ENCODE results near the gene AADAC.
"Not testable (repeated sequence)": the region's sequence is repeated elsewhere in the genome, so short reads cannot be mapped to it uniquely, and the experiment has no call there.

AADAC gene, protein sequence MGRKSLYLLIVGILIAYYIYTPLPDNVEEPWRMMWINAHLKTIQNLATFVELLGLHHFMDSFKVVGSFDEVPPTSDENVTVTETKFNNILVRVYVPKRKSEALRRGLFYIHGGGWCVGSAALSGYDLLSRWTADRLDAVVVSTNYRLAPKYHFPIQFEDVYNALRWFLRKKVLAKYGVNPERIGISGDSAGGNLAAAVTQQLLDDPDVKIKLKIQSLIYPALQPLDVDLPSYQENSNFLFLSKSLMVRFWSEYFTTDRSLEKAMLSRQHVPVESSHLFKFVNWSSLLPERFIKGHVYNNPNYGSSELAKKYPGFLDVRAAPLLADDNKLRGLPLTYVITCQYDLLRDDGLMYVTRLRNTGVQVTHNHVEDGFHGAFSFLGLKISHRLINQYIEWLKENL

DNA sequence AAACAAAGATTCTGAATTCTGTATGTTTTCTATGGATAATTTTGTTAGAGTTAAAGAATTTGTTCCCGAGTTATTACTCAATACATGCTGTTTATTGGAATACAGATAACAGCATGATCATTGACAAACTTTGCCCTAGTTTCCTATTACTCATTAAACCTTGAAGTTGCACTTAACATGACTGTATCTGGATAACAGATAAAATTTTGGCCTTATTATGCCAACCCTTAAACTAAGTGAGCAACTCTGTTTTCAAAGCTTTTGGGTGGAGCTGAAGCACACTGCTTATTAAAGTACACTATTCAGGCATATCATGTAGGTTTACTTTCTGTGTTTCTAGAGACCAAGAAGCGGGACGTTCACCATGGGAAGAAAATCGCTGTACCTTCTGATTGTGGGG is at the start of gene AADAC:
Gene AADAC (plus strand): TSS at position 318 of the 400 bp plus-strand sequence. CDS start 47 bp downstream, at position 365.
- Histone ChIP-seq H3K4me3 (ENCODE audit: low read depth in 1 of 2, low read length in 2 of 2) (no peak within 1 kb of the TSS), H3K4me1 (ENCODE audit: insufficient read depth, low read length) (peaks cover 41% of the 10 kb centered on the region), H3K27ac (ENCODE audit: low read length) (no peak within 1 kb of the TSS), H2AFZ (ENCODE audit: low read depth, low read length) (no peak within 1 kb of the TSS), H3K27me3 (ENCODE audit: insufficient read depth, low read length, poor library complexity) (no peaks in the 10 kb centered on the region), H3K9me3 (ENCODE audit: insufficient read depth, low read length, severe bottlenecking) (peaks cover 16% of the 10 kb centered on the region), H3K9ac (ENCODE audit: low read depth, low read length) (no peak within 1 kb of the TSS), H3K36me3 (ENCODE audit: insufficient read depth, low read length) (no peaks in the 10 kb centered on the region), H3K79me2 (ENCODE audit: insufficient read depth, low read length) (no peaks in the 10 kb centered on the region), H3K4me2 (ENCODE audit: insufficient read depth, low read length) (no peak within 1 kb of the TSS), H4K20me1 (ENCODE audit: insufficient read depth, low read length) (no peaks in the 10 kb centered on the region)
- DNase-seq (no peak), ATAC-seq (ENCODE audit: insufficient read depth, low read depth) (no peak)
- TF ChIP-seq, protein P1, sequence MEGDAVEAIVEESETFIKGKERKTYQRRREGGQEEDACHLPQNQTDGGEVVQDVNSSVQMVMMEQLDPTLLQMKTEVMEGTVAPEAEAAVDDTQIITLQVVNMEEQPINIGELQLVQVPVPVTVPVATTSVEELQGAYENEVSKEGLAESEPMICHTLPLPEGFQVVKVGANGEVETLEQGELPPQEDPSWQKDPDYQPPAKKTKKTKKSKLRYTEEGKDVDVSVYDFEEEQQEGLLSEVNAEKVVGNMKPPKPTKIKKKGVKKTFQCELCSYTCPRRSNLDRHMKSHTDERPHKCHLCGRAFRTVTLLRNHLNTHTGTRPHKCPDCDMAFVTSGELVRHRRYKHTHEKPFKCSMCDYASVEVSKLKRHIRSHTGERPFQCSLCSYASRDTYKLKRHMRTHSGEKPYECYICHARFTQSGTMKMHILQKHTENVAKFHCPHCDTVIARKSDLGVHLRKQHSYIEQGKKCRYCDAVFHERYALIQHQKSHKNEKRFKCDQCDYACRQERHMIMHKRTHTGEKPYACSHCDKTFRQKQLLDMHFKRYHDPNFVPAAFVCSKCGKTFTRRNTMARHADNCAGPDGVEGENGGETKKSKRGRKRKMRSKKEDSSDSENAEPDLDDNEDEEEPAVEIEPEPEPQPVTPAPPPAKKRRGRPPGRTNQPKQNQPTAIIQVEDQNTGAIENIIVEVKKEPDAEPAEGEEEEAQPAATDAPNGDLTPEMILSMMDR (IDR thresholded peaks at IDR 0.05; ENCODE audit: borderline replicate concordance, extremely low read depth, low read length, poor library complexity, severe bottlenecking) = no peak

DNA sequence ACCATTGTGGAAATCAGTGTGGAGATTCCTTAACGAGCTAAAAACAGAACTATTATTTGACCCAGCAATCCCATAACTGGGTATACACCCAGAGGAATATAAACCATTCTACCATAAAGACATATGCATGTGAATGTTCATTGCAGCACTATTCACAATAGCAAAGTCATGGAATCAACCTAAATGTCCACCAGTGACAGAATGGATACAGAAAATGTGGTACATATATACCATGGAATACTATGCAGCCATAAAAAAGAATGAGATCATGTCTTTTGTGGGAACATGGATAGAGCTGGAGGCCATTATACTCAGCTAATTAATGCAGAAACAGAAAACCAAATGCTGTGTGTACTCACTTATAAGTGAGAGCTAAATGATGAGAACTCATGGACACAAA is 49.2 kb upstream of the AADAC start:
- not testable (repeated sequence) for H3K9me3 ChIP-seq (ENCODE audit: insufficient read depth, low read length, severe bottlenecking); H2AFZ ChIP-seq (ENCODE audit: low read depth, low read length); H3K27ac ChIP-seq (ENCODE audit: low read length); H3K79me2 ChIP-seq (ENCODE audit: insufficient read depth, low read length); H3K36me3 ChIP-seq (ENCODE audit: insufficient read depth, low read length); H3K9ac ChIP-seq (ENCODE audit: low read depth, low read length); H3K4me1 ChIP-seq (ENCODE audit: insufficient read depth, low read length); H3K4me3 ChIP-seq (ENCODE audit: low read depth in 1 of 2, low read length in 2 of 2); H3K27me3 ChIP-seq (ENCODE audit: insufficient read depth, low read length, poor library complexity); H3K4me2 ChIP-seq (ENCODE audit: insufficient read depth, low read length); DNase-seq; ATAC-seq (ENCODE audit: insufficient read depth, low read depth); H4K20me1 ChIP-seq (ENCODE audit: insufficient read depth, low read length)

DNA sequence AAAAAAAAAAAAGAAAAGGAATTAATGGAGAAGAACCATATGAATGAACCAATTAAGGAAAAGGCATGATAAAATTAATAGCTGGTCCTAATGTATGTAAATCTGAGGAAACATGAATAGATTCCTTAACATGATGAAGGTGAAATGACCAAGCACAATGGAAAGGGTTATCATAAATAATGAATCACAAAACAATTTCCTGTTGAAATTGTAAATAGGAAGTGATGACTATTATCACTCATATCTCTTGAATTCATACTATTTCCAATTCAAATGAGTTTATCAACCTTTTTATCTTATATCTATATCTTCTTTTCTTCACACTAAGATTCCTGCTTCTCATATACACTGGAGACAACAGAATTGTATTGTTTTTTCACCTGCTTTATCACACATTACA is 48.2 kb upstream of the AADAC start:
- Histone ChIP-seq H3K4me3 (ENCODE audit: low read depth in 1 of 2, low read length in 2 of 2) (no peak overlapping the region), H3K79me2 (ENCODE audit: insufficient read depth, low read length) (no peaks in the 10 kb centered on the region), H3K9ac (ENCODE audit: low read depth, low read length) (no peak overlapping the region), H3K27ac (ENCODE audit: low read length) (no peak overlapping the region), H3K4me1 (ENCODE audit: insufficient read depth, low read length) (peaks cover 4% of the 10 kb centered on the region; the same call in 1 of the 2 replicates), H3K9me3 (ENCODE audit: insufficient read depth, low read length, severe bottlenecking) (no peaks in the 10 kb centered on the region), H2AFZ (ENCODE audit: low read depth, low read length) (no peak overlapping the region), H4K20me1 (ENCODE audit: insufficient read depth, low read length) (no peaks in the 10 kb centered on the region), H3K4me2 (ENCODE audit: insufficient read depth, low read length) (no peak overlapping the region), H3K27me3 (ENCODE audit: insufficient read depth, low read length, poor library complexity) (no peaks in the 10 kb centered on the region), H3K36me3 (ENCODE audit: insufficient read depth, low read length) (no peaks in the 10 kb centered on the region)
- TF ChIP-seq EZH2 (IDR thresholded peaks at IDR 0.05; ENCODE audit: borderline replicate concordance, low read depth, low read length, severe bottlenecking) = no peak
- TF ChIP-seq, protein P1 (IDR thresholded peaks at IDR 0.05; ENCODE audit: borderline replicate concordance, extremely low read depth, low read length, poor library complexity, severe bottlenecking) = no peak
- ATAC-seq (ENCODE audit: insufficient read depth, low read depth) (no peak), DNase-seq (no peak)

DNA sequence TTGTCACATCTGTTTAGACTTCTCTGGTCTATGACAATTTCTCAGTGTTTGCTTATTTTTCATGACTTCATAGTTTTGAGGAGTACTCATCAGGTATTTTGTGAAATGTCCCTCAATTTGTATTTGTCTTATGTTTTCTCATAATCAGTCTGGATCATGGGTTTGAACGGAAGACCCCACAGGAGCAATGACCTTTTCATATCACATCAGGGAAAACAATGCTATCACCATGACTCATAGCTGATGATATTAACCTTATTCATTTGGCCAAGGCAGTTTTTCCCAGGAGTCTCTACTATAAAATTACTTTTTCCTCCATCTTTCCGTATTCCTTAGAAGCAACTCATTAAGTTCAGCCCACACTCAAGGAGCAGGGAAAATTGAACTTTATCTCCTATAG is 47.5 kb upstream of the AADAC start:
- no peaks in the 10 kb centered on the region for H3K79me2 ChIP-seq (ENCODE audit: insufficient read depth, low read length)
- H3K36me3 ChIP-seq (ENCODE audit: insufficient read depth, low read length) = no peaks in the 10 kb centered on the region
- no peak overlapping the region for H3K9ac ChIP-seq (ENCODE audit: low read depth, low read length)
- H3K27me3 ChIP-seq (ENCODE audit: insufficient read depth, low read length, poor library complexity) = no peaks in the 10 kb centered on the region
- no peaks in the 10 kb centered on the region for H3K9me3 ChIP-seq (ENCODE audit: insufficient read depth, low read length, severe bottlenecking)
- ATAC-seq (ENCODE audit: insufficient read depth, low read depth) (no peak), DNase-seq (no peak)
- H3K4me2 ChIP-seq (ENCODE audit: insufficient read depth, low read length) = no peak overlapping the region
- no peak overlapping the region for H2AFZ ChIP-seq (ENCODE audit: low read depth, low read length)
- no peak overlapping the region for H3K4me3 ChIP-seq (ENCODE audit: low read depth in 1 of 2, low read length in 2 of 2)
- no peaks in the 10 kb centered on the region for H4K20me1 ChIP-seq (ENCODE audit: insufficient read depth, low read length)
- peaks cover 4% of the 10 kb centered on the region; the same call in 1 of the 2 replicates for H3K4me1 ChIP-seq (ENCODE audit: insufficient read depth, low read length)
- no peak overlapping the region for H3K27ac ChIP-seq (ENCODE audit: low read length)
- TF ChIP-seq, protein P1 (IDR thresholded peaks at IDR 0.05; ENCODE audit: borderline replicate concordance, extremely low read depth, low read length, poor library complexity, severe bottlenecking) = no peak
- no peak for TF ChIP-seq EZH2 (IDR thresholded peaks at IDR 0.05; ENCODE audit: borderline replicate concordance, low read depth, low read length, severe bottlenecking)

Measured in DND-41 (cell line).